ENCODE measurements around the gene SPINT1.
A peak's percentile ranks its signal among the peaks of the same experiment; 100 is the strongest.

The SPINT1 gene

DNA sequence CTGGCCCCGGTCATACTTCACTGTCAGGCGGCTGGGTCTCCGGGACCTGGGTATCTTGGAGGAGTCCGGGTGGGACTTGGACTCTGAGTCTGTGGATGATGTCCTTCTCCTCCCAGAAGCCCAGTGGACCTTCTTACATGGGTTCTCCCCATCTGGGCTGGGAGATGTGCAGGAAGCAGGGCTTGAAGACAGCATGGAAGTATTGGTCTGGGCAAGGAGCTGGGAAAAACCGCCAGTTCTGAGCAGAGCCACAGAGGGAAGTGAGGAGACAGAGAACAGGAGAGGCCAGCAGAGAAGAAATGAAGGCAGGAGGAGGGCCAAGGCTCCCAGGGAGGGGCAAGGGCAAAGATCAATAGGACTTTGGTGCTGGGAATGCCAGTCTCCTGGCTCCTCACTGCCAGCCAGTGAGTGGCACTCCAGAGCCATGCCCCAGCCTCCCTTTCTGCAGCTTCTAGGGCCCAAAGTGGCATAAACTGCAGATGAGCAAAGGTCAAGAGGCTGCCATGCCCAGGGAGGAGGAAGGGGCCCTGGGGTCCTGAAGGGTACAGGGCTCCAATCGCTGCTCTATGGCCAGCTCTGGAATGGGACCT lies 15.3 kb upstream of the SPINT1 start, which contains the start of gene PPP1R14D:
Gene PPP1R14D, minus strand, starts transcription at position 262 of the 590 bp plus-strand sequence. Its CDS starts 67 bp downstream, at position 195.
- no peak for DNase-seq (ENCODE audit: low spot score)

DNA sequence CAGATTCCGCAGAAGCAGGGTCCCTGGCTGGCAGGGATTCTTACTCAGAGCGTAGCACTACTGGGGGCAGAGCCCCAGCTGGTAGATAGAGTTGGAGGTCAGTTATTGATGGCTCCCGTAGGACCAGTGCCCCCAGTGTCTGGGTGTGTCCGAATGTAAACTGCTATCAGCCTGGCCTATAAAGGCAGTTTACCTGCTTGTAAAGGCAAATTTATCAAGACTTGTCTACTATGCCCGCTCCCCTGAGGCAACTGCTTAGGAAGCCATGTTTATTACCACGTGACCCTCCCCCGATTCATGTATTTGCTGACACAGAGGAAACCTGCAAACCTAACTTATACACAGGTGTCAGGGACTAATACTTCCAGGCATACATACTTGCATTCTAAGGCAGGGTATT lies 14.7 kb upstream of the SPINT1 start:
- no peak for DNase-seq (ENCODE audit: low spot score)

DNA sequence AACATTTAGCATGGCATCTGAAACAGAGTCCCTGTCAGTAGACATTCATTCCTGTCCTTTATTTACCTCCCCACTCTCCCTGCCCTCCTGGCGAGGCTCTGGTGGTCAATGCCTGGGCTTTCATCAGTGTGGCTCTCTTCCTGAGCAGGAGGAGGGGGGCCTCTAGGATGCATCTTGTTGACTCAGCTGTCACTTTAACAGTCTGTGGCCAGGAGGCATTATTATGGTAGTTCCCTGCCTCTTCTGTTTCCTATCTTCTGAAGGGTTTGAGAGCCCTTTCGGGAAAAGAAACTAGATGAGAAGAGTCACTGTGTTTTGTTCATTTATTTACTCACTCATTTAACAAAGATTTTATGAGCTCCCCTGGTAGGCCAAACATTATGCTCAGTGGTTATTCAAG lies 13.0 kb upstream of the SPINT1 start:
- no peak for DNase-seq (ENCODE audit: low spot score)

DNA sequence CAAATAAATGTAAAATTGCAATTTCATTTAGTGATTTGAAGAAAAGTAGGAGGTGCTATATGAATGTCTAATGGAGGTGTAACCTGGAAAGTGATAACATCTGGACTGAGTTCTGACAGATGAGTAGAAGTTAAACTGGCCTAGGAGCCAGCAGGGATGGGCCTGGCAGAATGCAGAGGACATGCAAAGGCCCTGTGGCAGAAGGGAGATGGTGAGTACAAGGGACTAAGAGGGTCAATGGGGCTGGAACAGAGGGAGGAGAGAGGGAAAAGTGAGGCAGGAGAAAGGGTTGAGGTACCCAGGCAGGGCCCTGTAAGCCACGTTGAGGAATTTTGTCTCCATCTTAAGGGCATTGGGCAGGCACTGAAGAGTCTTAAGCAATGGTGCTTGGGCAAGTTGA lies 12.0 kb upstream of the SPINT1 start:
- no peak for DNase-seq (ENCODE audit: low spot score)

- no peak for DNase-seq (ENCODE audit: low spot score)
Measured at GRCh38 chr15:40832903-40833302, 10.9 kb upstream of the SPINT1 start.

GRCh38 chr15:40836020-40836419 lies 7.8 kb upstream of the SPINT1 start:
- no peak for DNase-seq (ENCODE audit: low spot score)

DNA sequence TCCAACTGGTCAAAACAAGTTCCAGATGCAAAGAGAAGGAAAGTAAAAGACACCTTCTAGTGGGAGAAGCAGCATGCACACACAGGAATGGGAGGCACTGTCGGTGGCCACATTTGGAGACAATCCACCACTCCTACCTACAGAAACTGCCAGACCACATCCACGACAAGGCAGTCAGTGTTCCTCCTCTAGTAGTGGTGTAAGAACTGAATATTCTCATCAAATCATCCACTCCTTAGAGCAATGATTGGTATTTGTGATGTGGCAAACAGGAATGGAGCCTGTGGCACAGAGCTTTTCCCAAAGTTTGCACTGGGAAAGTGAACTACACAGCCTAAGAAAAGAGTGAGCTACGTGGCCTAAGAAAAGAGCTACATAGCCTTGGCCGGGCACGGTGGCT lies 5.1 kb upstream of the SPINT1 start:
- no peak for DNase-seq (ENCODE audit: low spot score)

- no peak for DNase-seq (ENCODE audit: low spot score)
Measured at GRCh38 chr15:40841741-40842140, 2.1 kb upstream of the SPINT1 start.

DNA sequence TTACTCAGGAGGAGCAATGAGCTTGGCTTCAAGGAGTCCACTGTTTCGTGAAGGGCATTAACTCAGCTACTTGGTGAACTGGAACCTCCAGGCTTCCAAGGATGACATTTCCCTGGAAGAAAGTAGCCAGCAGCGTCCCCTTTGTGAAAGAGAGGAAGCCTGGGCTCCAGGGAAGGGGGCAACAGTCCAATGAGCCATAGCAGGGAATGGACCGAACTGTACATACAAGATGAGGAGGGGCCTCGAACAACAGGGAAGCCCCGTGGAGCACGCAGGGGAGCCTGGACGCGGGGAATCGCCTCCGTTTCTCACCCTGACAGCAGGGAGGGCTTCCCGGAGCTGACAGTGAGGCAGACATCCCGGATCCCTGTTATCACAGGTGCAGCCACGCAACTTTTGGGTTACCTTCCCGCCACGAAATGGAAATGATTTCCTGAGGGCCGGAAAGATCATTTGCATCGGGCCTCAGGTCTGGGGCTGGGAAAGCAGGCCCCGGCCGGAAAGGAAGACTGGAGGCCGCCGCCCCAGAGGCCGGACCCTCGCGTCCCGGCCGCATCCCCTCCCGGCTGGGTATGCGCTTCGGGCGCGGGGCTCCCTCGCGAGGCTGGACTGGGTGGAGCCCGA lies 475 bp upstream of the SPINT1 start:
- DNase-seq (ENCODE audit: low spot score), result no peak

DNA sequence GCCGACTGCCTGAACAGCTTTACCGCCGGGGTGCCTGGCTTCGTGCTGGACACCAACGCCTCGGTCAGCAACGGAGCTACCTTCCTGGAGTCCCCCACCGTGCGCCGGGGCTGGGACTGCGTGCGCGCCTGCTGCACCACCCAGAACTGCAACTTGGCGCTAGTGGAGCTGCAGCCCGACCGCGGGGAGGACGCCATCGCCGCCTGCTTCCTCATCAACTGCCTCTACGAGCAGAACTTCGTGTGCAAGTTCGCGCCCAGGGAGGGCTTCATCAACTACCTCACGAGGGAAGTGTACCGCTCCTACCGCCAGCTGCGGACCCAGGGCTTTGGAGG lies 815 bp downstream of the SPINT1 start:
- peak; percentile 65 for DNase-seq (ENCODE audit: low spot score)

- no peak for DNase-seq (ENCODE audit: low spot score)
Measured at GRCh38 chr15:40845036-40845435, 1.2 kb downstream of the SPINT1 start.

GRCh38 chr15:40845511-40846284 lies 1.9 kb downstream of the SPINT1 start:
- peak; percentile 50 for DNase-seq (ENCODE audit: low spot score)

GRCh38 chr15:40846841-40847222 lies 3.0 kb downstream of the SPINT1 start:
- DNase-seq (ENCODE audit: low spot score), result no peak

GRCh38 chr15:40847223-40847961 lies 3.5 kb downstream of the SPINT1 start:
- DNase-seq (ENCODE audit: low spot score), result peak; percentile 62

- no peak for DNase-seq (ENCODE audit: low spot score)
Measured at GRCh38 chr15:40850576-40851112, 6.8 kb downstream of the SPINT1 start.

DNA sequence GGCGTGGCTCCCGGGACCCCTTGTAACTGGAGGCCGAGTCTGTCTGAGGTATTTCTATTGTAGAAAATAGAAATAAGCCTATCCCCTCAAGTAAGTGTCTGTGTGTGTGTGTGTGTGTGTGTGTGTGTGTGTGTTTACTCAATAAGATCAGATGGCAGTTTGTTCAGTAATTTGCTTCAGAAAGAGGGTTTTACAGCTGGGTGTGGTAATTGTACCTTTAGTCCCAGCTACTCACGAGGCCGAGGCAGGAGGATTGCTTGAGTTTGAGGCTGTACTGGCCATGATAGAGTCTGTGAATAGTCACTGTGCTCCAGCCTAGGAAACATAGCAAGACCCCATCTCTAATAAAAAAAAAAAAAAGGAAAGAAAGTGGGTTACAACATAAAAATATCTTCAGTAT lies 8.7 kb downstream of the SPINT1 start:
- DNase-seq (ENCODE audit: low spot score), result no peak

GRCh38 chr15:40853241-40853890 lies 9.5 kb downstream of the SPINT1 start:
- no peak for DNase-seq (ENCODE audit: low spot score)

- DNase-seq (ENCODE audit: low spot score), result no peak
Measured at GRCh38 chr15:40854161-40854560, 10.3 kb downstream of the SPINT1 start.

DNA sequence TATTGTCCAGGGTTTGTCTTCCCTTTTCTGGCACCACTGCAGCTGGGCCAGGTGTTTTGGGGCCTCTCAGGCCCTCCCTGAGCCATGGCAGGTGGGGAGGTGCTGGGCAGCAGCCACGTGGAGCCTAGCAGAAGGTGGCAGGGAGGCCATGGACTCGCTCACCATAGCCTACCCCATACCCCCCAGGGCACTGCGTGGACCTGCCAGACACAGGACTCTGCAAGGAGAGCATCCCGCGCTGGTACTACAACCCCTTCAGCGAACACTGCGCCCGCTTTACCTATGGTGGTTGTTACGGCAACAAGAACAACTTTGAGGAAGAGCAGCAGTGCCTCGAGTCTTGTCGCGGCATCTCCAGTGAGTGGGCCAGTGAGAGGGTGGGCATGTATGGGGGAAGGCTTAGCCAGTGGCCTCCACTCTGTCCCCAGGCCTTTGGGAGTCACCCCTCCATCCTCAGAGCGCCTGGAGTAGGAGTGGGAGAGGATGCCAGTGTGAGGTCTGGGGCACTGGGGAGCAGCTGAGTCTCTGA lies 11.9 kb downstream of the SPINT1 start:
- DNase-seq (ENCODE audit: low spot score), result no peak

DNA sequence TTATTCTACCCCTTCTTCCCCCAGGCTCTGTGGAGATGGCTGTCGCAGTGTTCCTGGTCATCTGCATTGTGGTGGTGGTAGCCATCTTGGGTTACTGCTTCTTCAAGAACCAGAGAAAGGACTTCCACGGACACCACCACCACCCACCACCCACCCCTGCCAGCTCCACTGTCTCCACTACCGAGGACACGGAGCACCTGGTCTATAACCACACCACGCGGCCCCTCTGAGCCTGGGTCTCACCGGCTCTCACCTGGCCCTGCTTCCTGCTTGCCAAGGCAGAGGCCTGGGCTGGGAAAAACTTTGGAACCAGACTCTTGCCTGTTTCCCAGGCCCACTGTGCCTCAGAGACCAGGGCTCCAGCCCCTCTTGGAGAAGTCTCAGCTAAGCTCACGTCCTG lies 12.9 kb downstream of the SPINT1 start:
- no peak for DNase-seq (ENCODE audit: low spot score)

- peak; percentile 92 for DNase-seq (ENCODE audit: low spot score)
Measured at GRCh38 chr15:40857601-40858341, 13.9 kb downstream of the SPINT1 start.
